Regular cardiac myocyte (primary cell): ENCODE results near the gene TRIM29. TPM values are rescaled to one million over a fixed set of nuclear protein-coding genes. Genes with fewer than 3 reads are reported as not detected.

Experiments used
- total RNA-seq: library from RNA; depleted of rRNA; stranded (reverse); fragments of >200 nt; gene quantifications from 2 replicates; pipeline ENCODE4 v1.2.3, GENCODE V29; 2014

Gene TRIM29
- total RNA-seq, result not detected in 2 replicates

GRCh38 chr11:120137611-120138521, at the start of gene TRIM29:
TSS of gene TRIM29 (minus strand) at chr11:120138113. CDS start at chr11:120138031, 82 bp downstream.

Other genes starting within 250 kb of the TRIM29 start
- gene OAF, start 72.9 kb upstream of the TRIM29 start, total RNA-seq, result 17.5 and 19.9 TPM in 2 replicates
- not detected in 2 replicates for gene POU2F3, start 102.0 kb upstream of the TRIM29 start, total RNA-seq
- 7.5 and 11.6 TPM in 2 replicates for gene TLCD5, start 187.2 kb upstream of the TRIM29 start, total RNA-seq
- gene ARHGEF12, start 198.3 kb upstream of the TRIM29 start, total RNA-seq, result 80.3 and 89.1 TPM in 2 replicates